Fibroblast of gingiva (primary cell): ENCODE measurements around the gene CAB39L.

Source experiments
- DNase-seq: peaks from one replicate; pipeline ENCODE4 v3.0.0-alpha.2; 2011; ENCODE audit warnings: low read depth

CAB39L gene

DNA sequence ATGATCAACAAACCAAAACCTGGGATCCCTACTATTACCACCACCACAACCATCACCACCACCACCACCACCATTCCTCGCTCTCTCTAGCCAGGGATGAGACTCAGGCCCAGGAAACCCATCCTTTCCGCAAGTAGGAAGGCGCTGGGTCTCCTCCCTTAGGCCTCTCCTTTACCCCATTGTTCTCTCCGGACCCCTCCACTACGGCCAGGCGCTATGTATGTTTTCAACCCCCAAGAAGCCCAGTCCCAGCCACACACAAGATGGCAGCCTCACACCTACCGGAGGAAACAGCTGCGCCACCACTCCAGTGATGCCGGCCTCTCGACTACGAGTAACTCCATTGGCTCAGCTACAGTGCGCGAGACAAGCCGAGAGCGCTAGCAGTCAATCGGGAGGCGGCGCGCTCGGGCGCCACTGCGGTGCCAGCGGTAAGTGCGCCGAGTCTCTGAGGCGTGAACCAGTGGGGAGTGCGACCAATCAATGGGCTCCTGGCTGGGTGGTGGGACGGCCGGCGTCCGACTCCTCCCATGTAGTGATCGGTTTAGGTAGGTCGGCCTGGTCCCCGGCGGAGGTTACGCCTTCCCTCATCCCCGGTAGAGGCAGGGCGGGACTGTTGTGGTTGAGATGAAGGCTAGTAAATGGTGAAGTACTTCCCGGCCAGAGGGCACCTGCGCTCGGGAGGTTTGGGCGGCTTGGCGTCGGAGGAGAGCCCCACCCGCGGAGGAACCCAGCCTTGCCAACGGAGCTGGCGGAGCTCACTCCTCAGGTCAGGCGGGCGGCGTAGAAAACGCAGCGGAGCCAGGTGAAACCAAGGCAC, at the start of gene CAB39L, which contains the start of gene SETDB2:
Gene CAB39L (minus strand): TSS at position 361 of the 820 bp plus-strand sequence. CDS start 61,154 bp downstream, outside the sequence.
Gene SETDB2 (plus strand): TSS at position 571 of the 820 bp plus-strand sequence. CDS start 7,620 bp downstream, outside the sequence.
- peak; percentile 99 for DNase-seq

DNA sequence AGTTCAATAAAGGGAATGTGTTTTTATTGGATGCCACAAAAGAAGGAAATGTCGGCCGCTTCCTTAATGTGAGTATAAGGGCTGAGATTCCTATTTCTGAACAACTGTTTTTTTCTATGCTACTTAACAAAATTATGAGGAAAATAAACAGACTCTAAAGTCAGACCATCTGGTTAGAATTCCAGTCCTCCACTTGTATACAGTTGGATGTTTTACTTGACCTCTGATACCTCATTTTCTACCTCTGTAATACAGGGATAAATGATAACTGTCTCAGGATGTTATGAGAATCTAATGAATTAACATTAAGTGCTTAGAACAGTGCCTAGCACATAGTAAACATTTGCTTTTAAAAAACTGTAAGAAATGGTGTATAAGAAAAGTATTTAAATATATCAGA, 44.7 kb upstream of the CAB39L start:
- no peak for DNase-seq

- no peak for DNase-seq
Measured at GRCh38 chr13:49481788-49482187, 37.9 kb upstream of the CAB39L start.

- DNase-seq = no peak
Measured at GRCh38 chr13:49476529-49476928, 32.7 kb upstream of the CAB39L start.

GRCh38 chr13:49472186-49472585, 28.3 kb upstream of the CAB39L start:
- no peak for DNase-seq

DNA sequence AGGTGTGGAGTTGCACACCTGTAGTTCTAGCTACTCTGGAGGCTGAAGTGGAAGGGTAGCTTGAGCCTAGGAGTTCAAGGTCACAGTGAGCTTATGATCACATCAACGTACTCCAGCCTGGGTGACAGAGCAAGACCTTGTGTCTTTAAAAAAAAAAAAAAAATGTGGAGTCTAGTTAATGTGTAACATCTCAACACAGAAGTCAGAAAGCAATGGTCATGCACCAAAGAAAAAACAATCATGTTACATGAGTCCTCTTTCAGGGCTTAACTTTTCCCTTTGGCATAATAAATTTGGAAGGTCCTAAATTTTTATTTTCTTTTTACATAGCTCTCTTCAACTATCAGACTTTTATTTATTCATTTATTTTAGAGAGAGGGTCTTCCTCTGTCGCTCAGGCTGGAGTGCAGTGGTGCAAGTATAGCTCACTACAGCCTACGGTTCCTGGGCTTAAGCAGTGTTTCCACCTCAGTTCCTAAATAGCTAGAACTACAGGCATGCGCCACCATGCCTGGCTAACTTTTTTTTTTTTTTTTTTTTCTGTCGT, 22.5 kb upstream of the CAB39L start:
- no peak for DNase-seq

GRCh38 chr13:49464621-49465325, 20.9 kb upstream of the CAB39L start:
- DNase-seq = peak; percentile 78

- no peak for DNase-seq
Measured at GRCh38 chr13:49464085-49464484, 20.2 kb upstream of the CAB39L start.

DNA sequence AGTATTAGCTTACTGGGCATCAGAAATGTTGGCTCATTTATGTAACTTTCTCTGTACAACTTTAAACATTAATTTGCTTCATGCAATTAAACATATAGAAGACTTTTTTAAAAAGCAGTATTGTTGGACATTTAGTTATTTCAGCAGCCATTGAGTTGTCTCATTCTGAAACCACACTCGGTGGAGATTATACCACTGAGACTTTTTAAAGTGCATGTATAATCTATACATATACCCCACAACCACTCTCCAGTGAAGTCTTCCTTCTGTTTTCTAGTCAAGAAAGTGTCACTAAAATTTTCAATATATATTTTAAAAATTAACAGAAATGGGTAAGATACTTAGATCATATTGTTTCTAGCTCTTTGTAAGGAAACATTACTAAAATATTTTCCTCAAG, 15.7 kb upstream of the CAB39L start:
- no peak for DNase-seq

GRCh38 chr13:49457221-49457620, 13.4 kb upstream of the CAB39L start:
- DNase-seq = peak; percentile 74

GRCh38 chr13:49456156-49456555, 12.3 kb upstream of the CAB39L start:
- DNase-seq = peak; percentile 20

- no peak for DNase-seq
Measured at GRCh38 chr13:49455007-49455398, 11.1 kb upstream of the CAB39L start.

GRCh38 chr13:49454388-49455006, 10.6 kb upstream of the CAB39L start:
- DNase-seq = peak; percentile 64

DNA sequence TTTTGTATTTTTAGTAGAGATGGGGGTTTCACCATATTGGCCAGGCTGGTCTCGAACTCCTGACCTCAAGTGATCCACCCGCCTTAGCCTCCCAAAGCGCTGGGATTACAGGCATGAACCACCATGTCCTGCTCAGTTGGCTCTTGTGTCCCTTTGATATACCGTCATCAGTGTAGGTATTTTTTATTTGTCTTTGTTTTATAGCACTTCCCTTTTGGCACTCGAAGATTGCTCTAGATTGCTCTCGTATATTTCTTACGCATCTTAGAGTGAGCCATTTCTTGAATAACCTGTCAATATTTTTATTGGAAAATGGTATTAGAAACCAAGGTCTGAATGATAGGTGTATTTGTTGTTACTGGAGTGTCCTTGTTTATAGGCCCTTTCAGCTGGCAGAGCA, 9.6 kb upstream of the CAB39L start:
- no peak for DNase-seq

DNA sequence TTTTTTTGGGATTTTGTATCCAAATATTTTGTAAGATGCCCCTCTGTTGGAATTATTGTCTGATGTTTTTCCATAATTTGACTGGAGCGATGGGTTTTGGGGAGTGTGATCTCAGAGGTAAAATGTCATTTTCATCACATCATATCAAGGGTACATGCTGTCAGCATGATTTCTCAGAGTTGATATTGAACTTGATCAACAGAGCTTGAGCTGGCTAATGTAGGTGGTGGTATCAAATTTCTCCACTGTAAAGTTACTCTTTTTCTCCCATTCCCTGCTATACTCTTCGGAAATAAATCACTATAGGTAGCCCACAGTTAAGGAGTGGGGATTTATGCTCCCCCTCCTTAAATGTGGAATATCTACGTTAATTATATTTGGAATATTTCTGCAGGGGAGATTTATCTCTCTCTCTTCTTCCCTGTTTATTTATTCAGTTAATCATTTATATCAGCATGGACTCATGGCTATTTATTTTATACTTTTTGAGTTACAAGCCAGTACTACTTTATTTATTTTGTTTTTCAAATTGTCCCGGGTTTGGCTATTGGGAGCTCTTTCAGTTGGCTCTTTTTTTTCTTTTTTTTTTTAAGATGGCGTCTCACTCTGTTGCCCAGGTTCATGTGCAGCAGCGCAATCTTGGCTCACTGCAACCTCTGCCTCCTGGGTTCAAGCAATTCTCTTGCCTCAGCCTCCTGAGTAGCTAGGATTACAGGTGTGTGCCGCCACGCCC, 9.0 kb upstream of the CAB39L start:
- no peak for DNase-seq

DNA sequence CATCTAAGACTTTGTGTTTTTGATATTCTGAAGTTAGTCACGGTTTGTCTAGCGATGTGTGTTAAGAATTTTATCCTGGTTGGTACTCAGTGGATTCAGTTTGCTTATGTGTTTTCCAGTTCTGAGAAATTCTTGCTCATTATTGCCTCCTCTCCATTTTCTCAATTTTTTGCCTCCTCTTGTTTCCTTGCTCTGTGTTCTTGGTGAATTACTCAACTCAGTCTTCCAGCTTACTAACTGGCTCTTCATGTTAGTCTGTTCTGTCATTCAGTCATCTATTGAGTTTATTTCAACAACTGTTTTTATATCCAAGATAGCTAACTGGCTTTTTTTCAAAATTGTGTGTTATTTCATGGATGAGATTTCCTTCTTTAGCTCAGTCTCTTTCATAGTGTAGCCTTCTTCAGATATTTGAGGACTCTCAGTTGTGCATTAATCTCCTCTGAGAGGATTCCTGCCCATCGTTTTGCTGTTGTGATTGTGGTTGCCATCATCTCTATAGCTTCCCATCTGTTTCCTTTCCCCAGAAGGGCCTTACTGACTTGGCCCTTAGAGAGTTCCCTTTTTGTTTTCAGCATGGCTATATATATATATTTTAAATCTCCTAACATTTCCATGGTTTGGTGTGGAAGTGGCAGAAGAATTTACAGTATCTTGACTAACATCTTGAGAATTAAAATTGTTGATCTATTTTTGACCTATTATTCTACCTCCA, 6.4 kb upstream of the CAB39L start:
- DNase-seq = no peak

- no peak for DNase-seq
Measured at GRCh38 chr13:49448753-49449152, 4.9 kb upstream of the CAB39L start.

- no peak for DNase-seq
Measured at GRCh38 chr13:49446473-49446872, 2.6 kb upstream of the CAB39L start.

DNA sequence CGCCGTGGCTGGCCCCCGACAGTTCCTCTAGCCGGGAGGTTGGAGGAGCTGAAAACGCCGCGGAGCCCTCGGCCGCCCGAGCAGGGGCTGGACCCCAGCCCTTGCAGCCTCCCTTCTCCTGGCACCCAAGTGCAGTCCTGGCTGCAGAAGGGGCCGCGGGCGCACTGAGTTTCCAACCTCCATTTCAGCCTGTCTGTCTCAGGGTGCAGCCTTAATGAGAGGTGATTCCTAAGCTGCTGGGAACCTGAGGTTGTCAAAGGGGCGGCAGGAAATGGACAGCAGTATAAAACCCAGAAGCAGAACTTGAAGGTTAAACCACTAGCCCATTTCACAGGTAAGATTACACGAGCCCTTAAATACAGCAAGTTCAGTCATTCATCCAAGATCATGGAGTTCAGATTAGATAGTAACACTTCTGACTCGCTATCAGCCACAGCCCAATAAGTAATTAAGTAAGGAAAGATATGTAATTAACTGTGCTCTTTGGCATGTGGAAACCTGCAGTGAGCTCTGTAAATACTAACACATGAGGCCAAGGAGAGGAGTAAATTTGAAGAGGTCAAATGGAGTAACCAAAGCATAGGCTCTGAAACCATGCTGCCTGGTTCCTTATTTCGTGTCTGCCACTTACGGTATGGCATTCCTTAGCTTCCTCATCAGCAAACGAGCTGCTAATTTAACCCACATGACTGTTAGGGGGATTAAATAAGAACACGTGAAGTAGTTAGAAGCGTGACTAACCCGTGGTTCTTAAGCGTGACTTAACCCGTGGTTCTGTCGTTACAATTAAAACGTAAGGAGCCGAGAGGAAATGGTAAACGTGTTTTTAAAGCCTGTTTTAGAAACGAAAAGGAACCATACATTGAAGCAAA, 896 bp upstream of the CAB39L start:
- peak; percentile 84 for DNase-seq

DNA sequence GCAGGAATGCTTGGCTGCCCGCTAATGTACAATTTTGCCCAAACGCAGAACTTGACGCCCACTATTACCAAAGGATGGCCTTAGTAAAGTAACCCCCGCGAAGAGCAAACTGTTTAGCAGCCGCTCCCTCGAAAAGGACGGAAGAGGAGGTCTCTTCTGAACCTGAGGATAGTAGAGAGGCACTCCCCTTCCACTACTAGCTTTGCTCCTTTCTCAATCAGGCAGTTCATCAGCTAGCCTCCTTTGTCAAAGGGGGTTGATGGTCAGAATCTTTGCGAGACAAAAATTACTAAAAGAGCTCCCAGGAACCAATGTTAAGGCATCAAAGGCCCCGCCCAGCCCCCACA, 534 bp downstream of the CAB39L start:
- peak; percentile 12 for DNase-seq
